T-helper 22 cell (primary cell): ENCODE results near the gene SPOCK2.
"Not testable (repeated sequence)": the region's sequence is repeated elsewhere in the genome, so short reads cannot be mapped to it uniquely, and the experiment has no call there.

ENCODE experiments used
- DNase-seq: peaks from one replicate; pipeline ENCODE4 v3.0.0-alpha.2; 2020; ENCODE audit warnings: low read depth

Gene SPOCK2, protein sequence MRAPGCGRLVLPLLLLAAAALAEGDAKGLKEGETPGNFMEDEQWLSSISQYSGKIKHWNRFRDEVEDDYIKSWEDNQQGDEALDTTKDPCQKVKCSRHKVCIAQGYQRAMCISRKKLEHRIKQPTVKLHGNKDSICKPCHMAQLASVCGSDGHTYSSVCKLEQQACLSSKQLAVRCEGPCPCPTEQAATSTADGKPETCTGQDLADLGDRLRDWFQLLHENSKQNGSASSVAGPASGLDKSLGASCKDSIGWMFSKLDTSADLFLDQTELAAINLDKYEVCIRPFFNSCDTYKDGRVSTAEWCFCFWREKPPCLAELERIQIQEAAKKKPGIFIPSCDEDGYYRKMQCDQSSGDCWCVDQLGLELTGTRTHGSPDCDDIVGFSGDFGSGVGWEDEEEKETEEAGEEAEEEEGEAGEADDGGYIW

DNA sequence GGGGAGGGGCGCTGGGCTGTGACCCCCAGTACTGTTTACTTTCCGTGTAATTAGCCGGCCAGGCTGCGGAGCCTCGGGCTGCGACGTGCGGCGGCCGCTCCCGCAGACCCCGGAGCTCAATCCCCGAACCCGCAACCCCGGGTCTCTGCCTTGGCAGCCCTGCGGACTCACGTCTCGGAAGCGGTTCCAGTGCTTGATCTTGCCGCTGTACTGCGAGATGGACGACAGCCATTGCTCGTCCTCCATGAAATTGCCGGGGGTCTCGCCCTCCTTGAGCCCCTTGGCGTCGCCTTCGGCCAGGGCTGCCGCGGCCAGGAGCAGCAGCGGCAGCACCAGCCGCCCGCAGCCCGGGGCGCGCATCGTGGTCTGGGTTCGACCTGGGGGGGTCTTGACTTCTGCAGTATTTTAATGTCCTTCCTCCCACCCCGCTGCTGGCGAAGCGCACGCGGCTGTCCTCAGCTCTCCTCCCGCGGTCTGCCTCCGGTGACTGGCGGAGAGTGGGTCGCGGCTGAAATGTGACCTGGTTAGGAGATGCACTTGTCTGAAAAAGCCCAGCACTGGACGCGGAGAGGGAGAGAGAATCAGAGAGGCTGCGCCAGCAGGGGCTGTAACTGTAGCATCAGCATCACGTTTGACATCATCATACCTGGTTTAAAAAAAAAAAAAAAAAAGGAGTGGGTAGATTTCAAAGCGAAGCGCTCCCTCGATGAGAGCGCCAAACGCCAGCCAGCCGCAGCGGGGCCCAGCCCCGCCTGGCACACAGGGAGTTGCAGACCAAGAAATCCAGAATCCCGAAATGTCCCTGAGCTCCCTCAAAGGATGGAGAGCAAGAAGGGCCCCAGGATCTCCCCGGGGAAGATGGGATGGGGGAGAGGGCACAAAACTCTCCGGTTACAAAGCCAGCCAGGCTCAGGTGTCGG lies at the start of gene SPOCK2:
SPOCK2 (minus strand) TSS at position 583 of the 920 bp plus-strand sequence; CDS start at position 360, 223 bp downstream.
- peak; percentile 77 for DNase-seq

DNA sequence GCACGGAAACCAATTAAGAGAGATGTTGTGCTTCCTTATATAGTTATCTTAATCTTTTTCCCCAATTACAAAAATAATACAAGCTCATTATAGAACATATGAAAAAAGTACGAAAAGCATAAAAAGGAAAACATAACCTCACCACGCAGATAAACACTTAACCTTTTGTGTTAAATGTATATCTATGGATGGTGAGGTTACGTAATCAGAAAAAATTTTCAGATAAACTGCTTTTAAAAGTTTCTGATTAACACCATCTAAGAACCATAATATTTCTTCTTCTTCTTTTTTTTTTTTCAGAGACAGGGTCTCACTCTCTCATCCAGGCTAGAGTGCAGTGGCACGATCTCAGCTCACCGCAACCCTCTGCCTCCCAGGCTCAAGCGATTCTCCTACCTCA lies 49.2 kb upstream of the SPOCK2 start:
- no peak for DNase-seq

DNA sequence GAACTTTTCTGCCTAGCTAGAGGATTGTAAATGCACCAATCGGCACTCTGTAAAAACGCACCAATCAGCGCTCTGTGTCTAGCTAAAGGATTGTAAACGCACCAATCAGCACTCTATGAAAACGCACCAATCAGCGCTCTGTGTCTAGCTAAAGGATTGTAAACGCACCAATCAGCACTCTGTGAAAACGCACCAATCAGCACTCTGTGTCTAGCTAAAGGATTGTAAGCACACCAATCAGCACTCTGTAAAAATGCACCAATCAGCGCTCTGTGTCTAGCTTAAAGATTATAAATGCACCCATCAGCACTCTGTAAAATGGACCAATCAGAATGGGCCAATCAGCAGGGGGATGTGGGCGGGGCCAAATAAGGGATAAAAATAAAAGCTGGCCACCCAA lies 47.9 kb upstream of the SPOCK2 start:
- not testable (repeated sequence) for DNase-seq

DNA sequence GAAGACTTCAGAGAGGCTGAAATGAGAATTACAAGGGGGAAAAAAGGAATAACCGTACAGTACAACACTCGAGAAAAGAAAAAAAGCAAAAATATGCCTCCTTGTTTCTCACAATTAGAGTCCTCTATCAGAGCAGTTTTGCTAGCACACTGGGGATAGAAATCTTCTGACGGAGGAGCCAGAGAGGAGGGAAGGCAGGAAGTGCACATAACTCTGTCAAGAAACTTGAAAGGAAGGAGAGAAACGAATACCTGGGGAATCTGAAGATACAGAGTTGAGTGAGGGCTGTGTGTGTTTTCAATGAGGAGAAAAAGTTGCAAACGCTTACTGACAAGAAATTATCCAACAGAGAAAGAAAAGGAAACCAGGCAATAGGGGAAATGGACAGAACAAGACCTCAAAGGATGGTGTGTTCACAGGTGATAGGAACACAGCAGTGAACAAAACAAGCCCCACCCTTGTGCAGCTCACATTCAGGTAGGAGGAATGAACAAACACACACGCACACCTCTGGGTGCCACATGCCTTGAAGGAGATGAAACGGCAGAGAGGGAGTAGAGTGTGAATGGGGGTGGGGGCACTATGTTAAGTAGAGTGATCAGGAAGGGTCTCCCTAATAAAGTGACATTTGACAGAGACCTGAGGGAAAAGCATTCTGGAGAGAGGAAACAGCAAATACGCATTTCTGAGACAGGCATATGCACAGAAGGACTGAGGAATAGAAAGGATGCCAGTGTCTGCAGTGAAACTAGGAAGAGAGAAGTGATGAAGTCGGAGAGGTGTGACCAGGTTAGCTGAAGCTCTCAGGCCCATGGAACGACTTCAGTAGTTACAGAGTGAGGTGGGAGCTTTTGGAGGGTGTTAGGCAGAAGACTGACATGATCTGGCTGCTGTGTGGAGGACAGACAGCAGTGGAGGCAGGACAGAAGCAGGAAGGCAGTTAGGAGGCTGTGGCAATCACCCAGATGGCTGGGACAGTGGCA lies 46.7 kb upstream of the SPOCK2 start:
- DNase-seq = no peak

DNA sequence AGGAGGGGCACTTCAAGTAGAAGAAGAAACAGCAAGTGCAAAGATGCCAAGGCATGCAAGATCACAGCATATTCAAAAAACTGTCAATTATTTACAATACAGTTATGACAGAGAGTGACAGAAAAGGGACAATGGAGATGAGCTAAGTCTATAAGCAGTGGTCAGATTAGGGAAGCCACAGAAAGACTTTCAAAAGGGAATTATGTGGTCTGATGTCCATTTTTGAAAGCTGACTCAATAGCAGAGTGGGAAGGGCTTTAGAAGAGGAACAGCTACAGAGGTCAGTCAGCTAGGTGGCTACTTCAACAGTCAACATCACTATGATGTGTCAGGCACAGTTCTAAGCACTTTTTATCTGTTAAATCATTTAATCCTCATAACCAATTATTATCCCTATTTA lies 45.2 kb upstream of the SPOCK2 start:
- DNase-seq = no peak

DNA sequence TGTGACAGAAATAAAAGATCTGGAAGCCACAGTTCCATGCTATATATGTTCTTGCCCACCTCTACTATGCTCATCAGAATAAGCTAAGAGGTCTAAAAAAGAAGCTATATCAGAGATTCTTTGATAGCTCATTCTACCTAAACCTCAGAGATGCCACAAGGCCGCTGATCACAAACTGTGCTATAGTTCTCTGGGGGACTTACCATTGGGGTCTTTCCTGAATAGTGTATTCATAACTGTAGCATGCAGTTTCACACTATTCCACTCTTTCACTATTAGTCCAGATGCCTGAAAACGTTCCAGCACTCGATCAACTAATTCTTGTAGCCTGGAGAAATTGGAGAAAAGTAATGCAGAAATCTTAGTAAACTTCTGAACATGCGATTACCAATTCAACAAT lies 44.5 kb upstream of the SPOCK2 start:
- no peak for DNase-seq

DNA sequence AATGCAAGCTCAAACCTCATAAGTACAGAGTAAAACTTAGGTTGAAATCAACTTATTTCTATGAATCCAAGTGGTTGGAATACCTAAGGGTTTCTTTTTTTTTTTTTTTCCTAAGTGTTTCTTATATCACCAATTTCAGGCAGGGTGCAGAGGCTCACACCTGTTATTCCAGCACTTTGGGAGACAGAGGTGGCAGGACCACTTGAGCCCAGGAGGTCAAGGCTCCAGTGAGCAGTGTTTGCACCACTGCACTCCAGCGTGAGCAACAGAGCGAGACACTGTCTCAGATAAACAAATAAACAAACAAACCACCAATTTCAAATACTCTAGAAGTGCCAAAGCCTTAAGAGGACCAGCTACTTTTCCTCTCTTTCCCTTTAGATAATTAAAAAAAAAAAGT lies 39.2 kb upstream of the SPOCK2 start:
- no peak for DNase-seq

DNA sequence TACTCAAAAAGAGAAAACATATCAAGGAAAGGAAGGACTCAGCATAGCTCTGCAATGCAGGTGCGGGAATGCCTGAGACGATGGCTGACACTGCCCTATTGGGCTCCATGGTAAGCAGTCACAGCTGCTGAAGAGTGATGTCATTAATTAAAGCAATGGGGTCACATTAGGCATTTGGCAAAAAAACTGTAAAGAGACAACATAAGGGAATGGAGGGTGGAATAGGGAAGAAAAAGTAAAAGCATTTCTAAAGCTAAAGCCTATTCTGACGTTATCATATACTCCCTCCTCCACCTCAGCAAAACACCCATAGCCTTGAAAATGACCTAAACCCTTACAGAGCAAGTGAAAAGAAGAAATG lies 38.5 kb upstream of the SPOCK2 start:
- no peak for DNase-seq

DNA sequence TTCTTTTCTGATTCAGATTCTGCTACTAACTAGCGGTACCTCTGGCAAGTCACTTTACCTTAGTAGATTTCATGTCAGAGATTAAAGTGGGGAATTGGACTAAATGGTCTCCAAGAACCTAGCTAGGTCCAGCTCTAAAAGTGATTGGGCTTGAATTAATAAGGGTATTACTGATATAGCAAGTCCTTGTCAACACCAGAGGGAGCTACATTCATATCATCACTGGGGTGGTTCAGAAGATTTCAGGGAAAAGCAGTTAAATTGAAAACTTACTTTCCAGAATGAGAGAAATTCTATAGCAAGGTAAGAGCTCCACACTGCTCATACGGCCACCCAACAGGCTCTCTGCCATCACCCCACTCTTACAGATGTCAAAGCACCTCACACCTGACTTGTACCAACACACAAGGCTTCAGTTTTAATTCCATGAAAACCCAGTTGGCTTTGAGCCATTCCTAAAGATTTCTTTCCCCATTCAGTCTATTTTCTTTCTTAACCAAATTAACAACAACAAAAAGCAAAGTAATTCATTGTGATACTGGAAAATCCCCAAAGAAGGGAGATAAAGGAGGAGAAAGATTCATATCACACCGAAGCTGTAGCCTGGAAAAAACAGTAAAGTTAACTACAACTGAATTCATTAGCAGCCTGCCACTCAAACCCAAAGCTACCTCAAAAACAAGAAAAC lies 38.0 kb upstream of the SPOCK2 start:
- DNase-seq = no peak

DNA sequence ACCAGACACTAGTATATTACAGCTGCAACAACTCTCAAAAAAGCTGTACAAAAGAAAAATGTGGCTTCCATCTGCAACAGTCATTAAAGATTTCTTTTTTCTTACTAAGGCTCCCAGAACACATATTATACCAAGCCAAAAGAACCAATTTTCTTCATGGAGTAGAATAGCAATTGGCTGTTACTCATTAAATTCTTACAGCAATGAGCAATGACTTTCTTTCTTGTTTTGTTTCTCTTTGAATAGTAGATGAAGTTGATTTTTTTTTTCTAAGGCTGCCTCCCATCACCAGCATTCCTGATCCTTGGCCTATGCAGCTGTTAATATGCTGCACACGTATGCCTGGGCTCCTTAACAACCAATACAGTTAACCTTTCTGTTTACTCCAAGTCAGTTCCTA lies 36.6 kb upstream of the SPOCK2 start:
- DNase-seq = no peak

DNA sequence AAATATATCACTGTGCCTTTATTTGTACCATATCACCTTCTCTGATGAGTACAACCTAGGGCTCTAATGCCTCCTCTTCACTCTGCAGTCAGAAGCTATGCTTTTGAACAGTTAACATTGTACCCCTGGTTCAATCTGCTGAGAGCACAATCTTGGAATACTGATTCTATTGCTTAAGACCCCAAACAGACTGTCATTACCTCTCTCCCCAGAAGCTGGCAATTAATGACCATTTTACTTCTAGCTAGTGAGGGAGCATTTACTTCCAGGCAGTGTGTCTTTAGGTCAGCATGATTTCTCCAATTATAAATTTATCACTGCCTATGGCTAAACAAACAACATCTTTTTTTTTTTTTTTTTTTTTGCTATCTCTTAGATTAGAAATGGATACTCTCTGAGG lies 36.0 kb upstream of the SPOCK2 start:
- no peak for DNase-seq

DNA sequence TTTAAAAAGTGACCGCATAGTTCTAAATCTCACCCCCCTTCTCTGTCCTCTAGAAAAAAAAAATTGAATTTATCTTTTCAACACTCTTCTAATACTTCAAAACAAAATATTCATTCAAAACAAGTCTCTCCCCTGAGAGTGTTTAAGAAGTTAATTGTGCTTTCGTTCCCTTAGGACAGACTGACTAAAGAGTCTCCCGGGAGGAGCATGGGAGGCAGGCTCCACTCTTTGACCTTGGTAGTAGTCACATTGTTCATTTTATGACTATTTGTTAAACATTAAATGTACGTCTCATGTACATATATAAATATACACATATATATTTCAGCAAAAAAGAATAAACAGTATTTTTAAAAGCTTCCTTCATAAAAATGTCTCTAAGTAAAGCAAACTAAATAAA lies 35.3 kb upstream of the SPOCK2 start:
- DNase-seq = no peak

DNA sequence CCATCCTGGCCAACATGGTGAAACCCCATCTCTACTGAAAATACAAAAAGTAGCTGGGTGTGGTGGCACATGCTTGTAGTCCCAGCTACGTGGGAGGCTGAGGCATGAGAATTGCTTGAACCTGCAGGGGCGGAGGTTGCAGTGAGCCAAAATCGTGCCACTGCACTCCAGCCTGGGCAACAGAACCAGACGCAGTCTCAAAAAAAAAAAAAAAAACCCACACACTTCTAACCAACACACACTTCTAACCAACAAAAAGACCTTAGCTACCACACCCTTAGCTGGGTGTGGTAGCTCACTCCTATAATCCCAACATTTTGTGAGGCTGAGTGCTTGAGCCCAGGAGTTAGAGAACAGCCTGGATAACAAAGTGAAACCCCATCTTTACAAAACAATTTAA lies 33.9 kb upstream of the SPOCK2 start:
- DNase-seq = no peak

DNA sequence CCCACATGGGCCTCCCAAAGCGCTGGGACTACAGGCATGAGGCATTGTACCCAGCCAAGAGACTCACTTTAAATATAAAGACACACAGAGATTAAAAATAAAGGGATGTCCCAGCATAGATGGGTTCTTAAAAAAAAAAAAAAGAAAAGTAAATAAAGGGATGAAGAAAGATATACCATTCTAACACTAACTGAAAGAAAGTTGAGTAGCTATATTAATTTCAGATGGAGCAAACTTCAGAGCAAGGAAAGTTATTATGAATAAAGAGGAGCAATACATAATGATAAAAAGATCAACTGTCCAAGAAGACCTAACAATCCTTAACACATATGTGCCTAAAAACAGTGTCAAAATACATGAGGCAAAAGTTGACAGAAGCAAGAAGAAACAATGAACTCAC lies 33.0 kb upstream of the SPOCK2 start:
- no peak for DNase-seq

DNA sequence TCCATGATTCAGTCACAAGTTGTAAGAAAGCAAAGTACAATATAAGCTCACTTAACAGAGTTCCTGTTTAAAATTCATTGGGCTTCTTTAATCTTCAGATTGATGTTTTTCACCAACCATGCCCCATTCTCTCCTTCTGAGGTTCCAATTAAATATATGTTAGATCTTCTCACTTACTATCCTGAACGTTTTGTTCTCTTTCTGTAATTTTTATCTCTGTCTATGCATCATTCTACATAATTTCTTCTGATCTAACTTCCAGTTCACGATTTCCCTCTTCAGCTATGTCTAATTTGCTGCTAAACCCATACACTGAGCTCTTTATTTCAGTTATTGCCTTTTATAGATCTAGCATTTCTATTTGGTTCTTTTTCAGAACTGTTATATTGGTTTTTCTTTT lies 28.0 kb upstream of the SPOCK2 start:
- no peak for DNase-seq

DNA sequence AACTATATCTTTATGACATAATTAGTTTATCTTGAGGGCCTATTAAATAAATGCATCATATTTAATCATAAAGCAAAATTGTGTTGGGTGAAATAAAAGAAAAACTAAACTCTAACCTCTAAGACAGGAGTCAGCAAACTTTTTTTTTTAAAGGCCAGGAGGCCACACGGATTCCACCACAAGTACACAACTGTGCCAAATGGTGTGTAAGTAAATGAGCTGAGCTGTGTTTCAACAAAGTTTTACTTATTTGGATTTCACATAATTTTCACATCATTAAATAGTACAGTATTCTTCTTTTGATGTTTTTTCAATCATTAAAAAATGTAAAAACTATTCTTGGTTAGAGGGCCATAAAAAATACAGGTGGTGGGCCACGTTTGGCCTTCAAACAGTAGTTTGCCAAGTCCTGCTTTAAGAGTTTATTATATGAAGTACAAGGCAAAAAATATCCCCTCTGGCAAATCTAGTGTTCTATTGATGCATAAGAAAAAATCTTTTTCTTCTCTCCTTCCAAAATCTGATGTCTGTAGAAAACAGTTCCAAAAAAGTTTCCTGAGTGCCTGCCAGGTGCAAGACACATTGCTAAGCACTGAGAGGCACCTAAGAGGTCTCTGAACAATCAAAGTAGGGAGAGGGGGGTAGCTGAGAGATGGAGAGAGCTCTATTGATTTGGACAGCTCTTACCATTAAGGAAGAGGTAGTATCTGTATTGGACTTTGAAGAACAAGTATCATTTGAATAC lies 26.5 kb upstream of the SPOCK2 start:
- no peak for DNase-seq

DNA sequence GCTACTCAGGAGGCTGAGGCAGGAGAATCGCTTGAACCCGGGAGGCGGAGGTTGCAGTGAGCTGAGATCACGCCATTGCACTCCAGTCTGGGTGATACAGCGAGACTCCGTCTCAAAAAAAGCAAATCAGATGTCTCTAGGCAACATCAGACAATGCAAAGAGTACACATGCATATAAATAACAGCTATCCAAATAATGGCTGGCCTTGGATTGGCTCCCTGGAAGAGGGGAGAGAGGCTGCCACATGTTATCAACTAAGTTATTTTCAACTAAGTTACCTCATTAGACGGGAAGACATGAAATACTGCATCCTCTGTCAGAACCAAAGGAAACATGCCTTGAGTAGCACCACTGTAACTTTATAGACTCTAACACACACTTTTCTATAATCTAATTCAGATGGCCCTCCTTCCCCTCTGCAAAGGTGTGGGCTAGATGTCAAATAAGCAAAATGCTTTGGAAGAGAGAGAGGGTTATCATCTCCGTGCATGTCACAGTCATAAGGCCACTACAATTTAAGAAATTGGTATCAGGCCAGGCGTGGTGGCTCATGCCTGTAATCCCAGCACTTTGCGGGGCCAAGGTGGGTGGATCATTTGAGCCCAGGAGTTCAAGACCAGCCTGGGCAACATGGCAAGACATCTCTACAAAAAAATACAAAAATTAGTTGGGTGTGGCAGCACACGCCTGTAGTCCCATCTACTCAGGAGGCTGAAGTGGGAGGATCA lies 22.5 kb upstream of the SPOCK2 start:
- DNase-seq = no peak

DNA sequence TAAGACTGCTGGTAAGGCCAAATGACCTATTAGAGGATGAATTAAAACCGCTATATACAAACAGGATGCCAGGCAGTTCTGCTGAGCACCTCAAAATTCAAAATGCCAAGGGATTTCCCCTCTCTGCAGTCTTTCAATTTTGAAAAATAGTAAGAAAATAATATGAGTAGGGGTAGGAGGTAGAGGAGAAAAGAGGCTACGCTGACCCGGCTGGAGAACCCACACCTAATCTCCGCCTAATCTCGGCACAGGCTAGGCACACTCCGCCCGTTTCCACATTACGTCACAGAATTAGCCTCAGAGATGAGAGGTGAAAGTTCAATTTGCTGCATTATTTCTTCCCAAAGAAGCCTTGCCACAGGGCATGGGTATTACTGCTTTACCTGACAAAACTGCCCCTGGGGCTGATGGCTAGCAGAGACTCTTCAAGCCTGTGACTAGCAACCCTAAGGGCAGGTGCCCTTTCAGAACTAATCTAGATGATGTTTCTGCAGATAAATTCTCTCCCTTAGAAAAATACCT lies 21.3 kb upstream of the SPOCK2 start:
- no peak for DNase-seq

DNA sequence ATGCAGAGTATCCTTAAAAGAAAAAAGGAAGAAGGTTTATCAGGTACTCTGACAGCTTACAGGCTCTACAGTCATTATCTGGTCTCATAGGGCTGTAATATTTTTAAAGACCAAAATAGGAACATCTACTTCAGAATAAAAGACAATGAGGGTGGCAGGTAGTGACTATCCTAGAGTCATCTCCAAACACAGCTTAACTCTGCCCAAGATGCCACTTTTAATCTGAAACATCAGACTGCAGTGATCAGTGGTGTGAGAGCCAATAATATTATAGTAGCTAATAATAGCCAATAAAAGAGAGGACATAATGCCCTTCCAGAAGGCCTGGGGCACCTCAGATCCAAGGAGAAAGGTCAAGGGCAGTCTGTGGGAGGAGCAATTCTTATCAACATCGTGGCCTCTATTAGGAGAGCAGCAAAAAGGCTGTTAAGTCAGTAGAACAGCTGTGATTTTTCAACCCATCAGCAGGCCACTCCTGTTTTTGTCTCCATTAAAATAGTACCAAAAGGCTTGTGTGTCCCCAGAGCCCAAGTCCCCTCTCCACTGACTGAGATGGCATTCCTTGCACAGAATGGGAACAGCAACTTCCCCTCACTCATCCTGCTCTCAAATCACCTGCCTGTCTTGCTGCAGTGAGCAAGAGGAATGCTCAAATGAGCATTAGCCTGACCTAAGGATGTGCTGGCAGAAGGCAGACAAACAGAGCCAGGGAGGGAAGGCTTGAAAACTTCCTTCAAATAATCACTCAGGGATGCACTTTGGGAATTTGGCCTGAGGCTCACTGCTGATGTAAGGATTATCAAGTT lies 20.7 kb upstream of the SPOCK2 start:
- DNase-seq = no peak
